Measurements from ENCODE around the gene RNF141.

DNA sequence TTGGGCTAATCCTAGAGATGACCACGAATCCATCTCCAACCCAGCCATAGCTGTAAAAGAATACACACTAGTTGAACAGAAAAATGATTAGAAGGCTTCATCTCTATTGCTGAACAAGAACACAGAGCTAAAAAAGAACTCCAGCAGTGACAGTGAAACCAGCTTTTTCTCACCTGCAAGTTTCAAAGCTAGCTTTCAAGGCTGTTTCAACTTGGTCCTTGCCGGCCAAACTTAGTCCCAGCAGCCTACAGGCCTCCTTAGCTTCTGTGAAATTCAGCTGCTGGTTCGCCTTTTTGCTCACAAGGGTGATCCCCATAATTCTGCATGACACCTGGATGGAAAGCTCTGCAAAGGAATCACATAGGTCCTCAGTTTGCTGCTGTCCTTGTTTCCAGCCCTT, 23.0 kb upstream of the RNF141 start:
- TF ChIP-seq, protein P1, sequence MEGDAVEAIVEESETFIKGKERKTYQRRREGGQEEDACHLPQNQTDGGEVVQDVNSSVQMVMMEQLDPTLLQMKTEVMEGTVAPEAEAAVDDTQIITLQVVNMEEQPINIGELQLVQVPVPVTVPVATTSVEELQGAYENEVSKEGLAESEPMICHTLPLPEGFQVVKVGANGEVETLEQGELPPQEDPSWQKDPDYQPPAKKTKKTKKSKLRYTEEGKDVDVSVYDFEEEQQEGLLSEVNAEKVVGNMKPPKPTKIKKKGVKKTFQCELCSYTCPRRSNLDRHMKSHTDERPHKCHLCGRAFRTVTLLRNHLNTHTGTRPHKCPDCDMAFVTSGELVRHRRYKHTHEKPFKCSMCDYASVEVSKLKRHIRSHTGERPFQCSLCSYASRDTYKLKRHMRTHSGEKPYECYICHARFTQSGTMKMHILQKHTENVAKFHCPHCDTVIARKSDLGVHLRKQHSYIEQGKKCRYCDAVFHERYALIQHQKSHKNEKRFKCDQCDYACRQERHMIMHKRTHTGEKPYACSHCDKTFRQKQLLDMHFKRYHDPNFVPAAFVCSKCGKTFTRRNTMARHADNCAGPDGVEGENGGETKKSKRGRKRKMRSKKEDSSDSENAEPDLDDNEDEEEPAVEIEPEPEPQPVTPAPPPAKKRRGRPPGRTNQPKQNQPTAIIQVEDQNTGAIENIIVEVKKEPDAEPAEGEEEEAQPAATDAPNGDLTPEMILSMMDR (IDR thresholded peaks at IDR 0.05): no peak
- TF ChIP-seq EZH2 (IDR thresholded peaks at IDR 0.05): no peak

Data from neural progenitor cell (in vitro differentiated cells).